GM19240 (cell line): ENCODE measurements around the gene MRPS18A.
A peak's percentile ranks its signal among the peaks of the same experiment; 100 is the strongest.
"Not testable (repeated sequence)": the region's sequence is repeated elsewhere in the genome, so short reads cannot be mapped to it uniquely, and the experiment has no call there.

ENCODE experiments used
- DNase-seq: peaks from one replicate; pipeline ENCODE4 v3.0.0; 2011; ENCODE audit warnings: low spot score; ENCODE audit not compliant: insufficient read length

MRPS18A gene

GRCh38 chr6:43639984-43640800 lies 47.4 kb downstream of the MRPS18A start:
- DNase-seq: no peak

DNA sequence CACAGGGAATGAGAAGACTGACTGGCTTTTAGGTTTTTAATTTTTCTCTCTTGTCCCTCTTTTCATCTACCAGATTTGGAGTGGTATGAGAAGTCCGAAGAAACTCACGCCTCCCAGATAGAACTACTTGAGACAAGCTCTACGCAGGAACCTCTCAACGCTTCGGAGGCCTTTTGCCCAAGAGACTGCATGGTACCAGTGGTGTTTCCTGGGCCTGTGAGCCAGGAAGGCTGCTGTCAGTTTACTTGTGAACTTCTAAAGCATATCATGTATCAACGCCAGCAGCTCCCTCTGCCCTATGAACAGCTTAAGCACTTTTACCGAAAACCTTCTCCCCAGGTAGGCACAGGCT lies 51.3 kb downstream of the MRPS18A start:
- DNase-seq: no peak

- DNase-seq: peak; percentile 64
These were observed 51.9 kb downstream of the MRPS18A start, which contains the start of gene MAD2L1BP for GRCh38 chr6:43635387-43636307. Gene MAD2L1BP (plus strand): TSS chr6:43635840. CDS start chr6:43635876, 36 bp downstream.

DNA sequence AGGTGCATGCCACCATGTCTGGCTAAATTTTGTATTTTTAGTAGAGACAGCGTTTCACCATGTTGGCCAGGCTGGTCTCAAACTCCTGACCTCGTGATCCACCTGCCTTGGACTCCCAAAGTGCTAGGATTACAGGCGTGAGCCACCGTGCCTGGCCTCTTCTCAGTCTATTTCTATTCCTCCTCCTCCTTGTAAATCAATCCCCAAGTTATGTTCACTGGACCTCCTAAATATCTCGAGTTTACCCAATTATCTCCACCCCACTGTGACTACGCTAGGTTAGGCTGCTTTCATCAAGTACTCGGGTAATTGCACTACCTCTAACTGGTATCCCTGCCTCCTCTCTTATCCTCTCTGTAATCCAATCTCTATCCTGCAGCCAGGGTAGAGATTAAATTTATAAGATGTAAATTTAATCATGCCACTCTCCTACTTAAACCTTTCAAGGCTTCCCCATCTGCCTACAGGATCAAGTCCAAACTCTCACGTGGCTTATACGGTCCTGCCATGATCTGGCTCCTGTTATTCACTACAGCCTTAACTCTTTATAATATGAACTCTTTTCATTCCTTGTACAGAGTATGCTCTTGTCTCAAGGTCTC lies 52.8 kb downstream of the MRPS18A start:
- DNase-seq: no peak

DNA sequence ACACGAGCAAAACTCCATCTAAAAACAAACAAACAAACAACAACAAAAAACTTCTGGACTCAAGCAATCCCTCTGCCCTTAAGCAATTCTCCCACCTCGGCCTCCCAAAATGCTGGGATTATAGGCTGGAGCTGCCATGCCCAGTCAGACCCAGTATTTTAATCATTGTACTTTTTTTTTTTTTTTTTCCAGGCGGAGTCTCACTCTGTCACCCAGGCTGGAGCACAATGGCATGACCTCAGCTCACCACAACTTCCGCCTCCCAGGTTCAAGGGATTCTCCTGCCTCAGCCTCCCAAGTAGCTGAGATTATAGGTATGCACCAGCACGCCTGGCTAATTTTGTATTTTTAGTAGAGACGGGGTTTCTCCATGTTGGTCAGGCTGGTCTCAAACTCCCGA lies 54.6 kb downstream of the MRPS18A start:
- not testable (repeated sequence) for DNase-seq

- no peak for DNase-seq
These were observed 56.5 kb downstream of the MRPS18A start for GRCh38 chr6:43630980-43631619.

DNA sequence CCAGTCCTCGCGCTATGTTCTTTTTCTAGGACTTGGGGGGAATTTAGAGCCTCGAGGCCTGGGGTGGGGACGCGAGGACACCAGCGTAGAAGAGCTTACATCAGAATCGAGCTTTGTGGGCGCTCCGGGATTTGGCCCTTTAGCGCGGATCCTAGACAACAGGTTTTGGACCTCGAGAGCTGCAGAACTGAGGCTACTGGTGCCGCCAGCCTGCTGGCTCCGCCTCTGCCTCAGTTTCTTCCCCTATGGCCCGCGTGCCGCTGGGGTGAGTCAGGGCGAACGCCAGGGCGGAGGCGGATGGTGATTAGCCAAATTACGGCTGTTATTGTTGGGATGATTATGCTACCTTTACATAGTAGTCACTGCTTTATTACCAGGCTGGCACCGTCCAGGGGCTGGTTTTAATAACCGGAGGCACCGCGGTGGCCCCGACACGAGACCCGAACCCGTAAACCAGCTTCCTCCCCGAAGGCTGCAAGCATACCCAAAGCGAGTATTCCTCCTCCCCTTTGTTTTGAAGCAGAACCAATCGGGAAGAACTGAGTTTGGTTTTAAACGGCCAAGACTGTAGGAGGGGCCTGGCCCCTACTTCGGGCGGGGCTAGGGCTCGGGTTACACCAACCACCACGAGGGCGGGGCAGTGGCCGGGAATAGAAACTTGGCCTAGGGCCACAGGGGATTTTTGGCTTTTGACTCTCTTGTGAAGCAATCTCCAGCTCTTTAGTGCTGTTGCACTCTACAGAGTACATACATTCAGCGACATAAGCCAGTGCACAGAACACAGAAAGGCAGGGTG lies 57.9 kb downstream of the MRPS18A start:
- peak; percentile 92 for DNase-seq

- DNase-seq: peak; percentile 81
These were observed 58.5 kb downstream of the MRPS18A start, which contains the start of gene GTPBP2 for GRCh38 chr6:43629104-43629504. Gene GTPBP2 (minus strand): TSS chr6:43629264. CDS start chr6:43629162, 102 bp downstream.

DNA sequence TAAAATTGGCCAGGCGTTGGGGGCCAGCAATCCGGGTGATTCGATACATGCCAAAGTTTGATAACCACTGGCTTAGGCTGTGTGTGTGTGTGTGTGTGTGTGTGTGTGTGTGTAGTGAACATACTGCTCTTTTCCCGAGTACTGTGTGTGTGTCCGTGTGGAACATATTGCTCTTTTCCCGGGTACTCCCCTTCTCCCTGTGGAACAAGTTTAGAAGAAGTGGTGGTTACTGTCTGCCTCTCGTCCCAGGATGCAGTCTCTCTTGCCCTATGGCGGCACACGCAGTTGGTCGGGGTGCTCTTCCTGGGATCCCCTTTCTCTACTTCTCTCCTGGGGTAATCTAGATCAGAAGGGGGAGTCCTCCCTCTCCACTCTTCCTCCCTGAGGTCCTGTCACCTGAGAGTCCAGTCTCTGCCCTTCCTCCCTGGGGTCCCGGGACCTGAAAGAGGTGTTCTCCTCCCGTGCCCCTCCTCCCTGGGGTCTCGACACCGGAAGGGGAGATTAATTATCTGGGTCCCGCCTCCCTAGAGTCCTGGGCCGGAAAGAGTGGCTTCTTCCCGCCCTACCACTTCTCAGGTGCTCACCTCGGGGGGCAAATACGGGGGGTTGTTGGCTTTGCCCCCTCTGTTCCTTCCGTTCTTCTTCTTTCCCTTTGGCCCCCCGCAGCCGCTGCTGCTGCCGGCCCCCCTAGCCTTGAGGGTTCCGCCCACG lies 59.0 kb downstream of the MRPS18A start:
- DNase-seq: no peak

- DNase-seq: no peak
These were observed 60.4 kb downstream of the MRPS18A start for GRCh38 chr6:43627008-43627825.

GRCh38 chr6:43625393-43625992 lies 62.1 kb downstream of the MRPS18A start:
- no peak for DNase-seq

DNA sequence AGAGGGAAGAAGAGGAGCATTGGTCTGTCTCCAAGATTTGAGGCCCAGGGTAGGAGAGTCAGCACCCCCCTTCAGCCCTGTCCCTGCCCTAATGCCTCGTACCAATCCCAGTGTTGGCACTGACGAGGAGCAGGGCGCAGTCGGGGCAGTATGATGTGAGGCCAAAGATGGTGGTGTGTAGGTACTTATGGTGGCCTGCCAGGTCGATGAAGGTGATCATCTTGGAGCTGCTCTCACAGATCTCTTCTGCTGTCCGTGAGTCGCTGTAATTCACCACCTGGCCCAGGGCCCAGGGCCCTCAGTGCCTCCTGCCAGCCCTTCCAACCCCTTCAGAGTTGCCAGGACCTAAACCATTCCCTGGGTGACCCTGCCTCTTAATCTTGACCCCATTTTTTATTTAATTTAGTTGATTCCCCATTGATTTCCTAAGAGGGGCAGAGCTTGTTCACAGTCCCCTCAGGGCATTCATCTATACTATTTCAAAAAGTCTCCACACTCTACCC lies 62.8 kb downstream of the MRPS18A start:
- DNase-seq: no peak

- DNase-seq: no peak
These were observed 63.5 kb downstream of the MRPS18A start for GRCh38 chr6:43623880-43624785.

GRCh38 chr6:43622541-43622940 lies 65.0 kb downstream of the MRPS18A start:
- DNase-seq: no peak

- DNase-seq: no peak
These were observed 65.8 kb downstream of the MRPS18A start for GRCh38 chr6:43621836-43622180.
